LNCaP clone FGC (cell line): ENCODE measurements around the gene LSMEM2.
"Not testable (repeated sequence)": the region's sequence is repeated elsewhere in the genome, so short reads cannot be mapped to it uniquely, and the experiment has no call there.

Experiments used
- DNase-seq: peaks from one replicate; pipeline ENCODE4 v3.0.0-alpha.2; 2011; ENCODE audit warnings: low read depth
- H3K4me3 ChIP-seq: 2 replicates; pipeline ENCODE4 v1.5.1; 2011; ENCODE audit warnings: mild to moderate bottlenecking, low read depth, low read length, control low read depth
- CTCF ChIP-seq: IDR thresholded peaks from 2 replicates; pipeline ENCODE4 v1.5.1; 2012; ENCODE audit warnings: mild to moderate bottlenecking; ENCODE audit not compliant: control insufficient read depth, insufficient read depth; ENCODE audit errors: extremely low read depth

The LSMEM2 gene

GRCh38 chr3:50241163-50241562 is 37.7 kb upstream of the LSMEM2 start:
- no peak overlapping the region for H3K4me3 ChIP-seq
- DNase-seq: no peak
- TF ChIP-seq CTCF: no peak

- DNase-seq: no peak
- H3K4me3 ChIP-seq: no peak overlapping the region
- TF ChIP-seq CTCF: no peak
Observed at GRCh38 chr3:50241713-50242380, 37.0 kb upstream of the LSMEM2 start.

GRCh38 chr3:50242381-50242770 is 36.5 kb upstream of the LSMEM2 start:
- DNase-seq: no peak
- no peak for TF ChIP-seq CTCF
- H3K4me3 ChIP-seq: no peak overlapping the region

GRCh38 chr3:50242851-50243542 is 35.9 kb upstream of the LSMEM2 start:
- no peak overlapping the region for H3K4me3 ChIP-seq
- no peak for DNase-seq
- TF ChIP-seq CTCF: no peak

GRCh38 chr3:50243543-50243895 is 35.4 kb upstream of the LSMEM2 start:
- no peak for TF ChIP-seq CTCF
- DNase-seq: no peak
- no peak overlapping the region for H3K4me3 ChIP-seq

GRCh38 chr3:50244813-50245212 is 34.1 kb upstream of the LSMEM2 start:
- H3K4me3 ChIP-seq, DNase-seq: not testable (repeated sequence)

- H3K4me3 ChIP-seq: no peak overlapping the region
- DNase-seq: no peak
Observed at GRCh38 chr3:50245251-50245745, 33.6 kb upstream of the LSMEM2 start.

More at GRCh38 chr3:50245251-50245745, 33.6 kb upstream of the LSMEM2 start:
- no peak for TF ChIP-seq CTCF
